ENCODE measurements around the gene KMT2D. TPM values are rescaled to one million over a fixed set of nuclear protein-coding genes. Genes with fewer than 3 reads are reported as not detected.

Gene KMT2D
- polyA plus RNA-seq, 3 donors, result 38.5 to 43.8 (median 42.3) TPM

DNA sequence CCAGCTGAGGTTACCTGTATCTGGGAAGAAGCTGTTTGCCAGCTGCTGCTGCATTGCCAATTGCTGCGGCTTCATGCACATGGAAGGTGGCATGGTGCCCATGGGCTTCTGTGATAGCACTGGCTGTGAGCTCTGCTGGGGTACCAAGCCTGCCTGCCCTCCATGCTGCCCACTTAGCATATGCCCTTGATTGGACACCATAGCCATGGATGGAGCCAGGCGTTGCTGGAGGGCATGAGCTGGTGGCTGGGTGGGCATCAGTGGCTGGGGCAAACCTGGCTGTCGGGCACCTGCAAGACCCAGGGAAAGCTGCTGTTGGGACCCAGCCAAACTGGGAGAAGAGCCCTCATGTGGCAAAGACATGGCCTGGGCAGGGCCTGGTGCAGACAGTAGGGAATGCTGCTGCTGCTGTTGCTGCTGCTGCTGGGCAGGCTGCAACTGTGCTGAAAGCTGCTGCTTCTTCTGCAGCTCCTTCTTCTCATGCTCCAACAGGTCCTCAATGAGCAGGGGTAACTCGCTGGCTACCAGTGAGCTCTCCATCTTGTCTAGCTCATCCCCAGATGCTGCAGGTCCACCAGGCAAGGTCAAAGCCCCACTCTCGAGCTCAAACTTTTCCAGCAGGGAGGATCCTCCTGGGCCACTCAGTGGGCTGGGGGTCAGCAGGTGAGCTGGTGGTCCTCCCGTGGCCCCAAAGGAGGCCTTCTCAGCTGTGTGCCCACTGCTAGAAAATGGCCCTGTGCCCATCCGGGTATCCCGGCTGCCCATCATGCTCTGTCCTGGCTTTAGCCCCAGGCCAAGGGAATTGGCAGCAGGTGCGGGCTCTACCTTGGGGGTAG, 23.3 kb downstream of the KMT2D start:
- no peak for DNase-seq (ENCODE audit: low read depth in 3 of 3, low spot score in 2 of 3)

DNA sequence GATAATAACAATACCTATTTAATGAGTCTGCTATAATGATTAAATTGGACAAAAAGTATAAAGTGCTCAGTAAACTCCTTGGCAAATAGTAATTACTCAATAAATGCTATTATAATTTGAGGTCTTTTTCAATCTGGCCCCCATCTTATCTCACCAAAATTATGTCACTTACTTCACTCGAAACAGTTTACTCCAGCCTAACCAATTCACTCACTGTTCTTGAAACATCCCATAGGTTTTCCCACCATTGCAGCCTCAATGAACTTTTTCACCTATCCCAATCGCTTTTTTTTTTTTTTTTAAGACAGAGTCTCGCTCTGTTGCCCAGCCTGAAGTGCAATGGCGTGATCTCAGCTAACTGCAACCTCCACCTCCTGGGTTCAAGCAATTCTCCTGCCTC, 24.6 kb downstream of the KMT2D start:
- no peak for DNase-seq (ENCODE audit: low read depth in 3 of 3, low spot score in 2 of 3)

DNA sequence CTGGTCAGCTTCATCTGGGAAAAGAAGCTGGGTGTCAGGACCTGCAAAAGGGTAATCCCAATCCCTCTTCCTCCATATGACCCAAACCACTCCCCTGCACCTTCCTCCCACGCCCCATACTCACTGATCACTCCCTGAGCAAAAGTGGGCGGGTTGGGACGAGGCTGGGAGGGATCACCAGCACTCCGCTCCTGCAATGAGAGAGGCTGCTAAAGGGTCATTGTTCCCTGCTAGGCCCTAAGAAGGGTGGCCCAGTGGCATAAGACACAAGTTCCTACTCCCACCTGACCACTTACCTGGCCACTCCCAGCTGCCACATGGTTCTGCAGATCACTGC, 26.3 kb downstream of the KMT2D start:
- DNase-seq (ENCODE audit: low read depth in 3 of 3, low spot score in 2 of 3), result no peak

DNA sequence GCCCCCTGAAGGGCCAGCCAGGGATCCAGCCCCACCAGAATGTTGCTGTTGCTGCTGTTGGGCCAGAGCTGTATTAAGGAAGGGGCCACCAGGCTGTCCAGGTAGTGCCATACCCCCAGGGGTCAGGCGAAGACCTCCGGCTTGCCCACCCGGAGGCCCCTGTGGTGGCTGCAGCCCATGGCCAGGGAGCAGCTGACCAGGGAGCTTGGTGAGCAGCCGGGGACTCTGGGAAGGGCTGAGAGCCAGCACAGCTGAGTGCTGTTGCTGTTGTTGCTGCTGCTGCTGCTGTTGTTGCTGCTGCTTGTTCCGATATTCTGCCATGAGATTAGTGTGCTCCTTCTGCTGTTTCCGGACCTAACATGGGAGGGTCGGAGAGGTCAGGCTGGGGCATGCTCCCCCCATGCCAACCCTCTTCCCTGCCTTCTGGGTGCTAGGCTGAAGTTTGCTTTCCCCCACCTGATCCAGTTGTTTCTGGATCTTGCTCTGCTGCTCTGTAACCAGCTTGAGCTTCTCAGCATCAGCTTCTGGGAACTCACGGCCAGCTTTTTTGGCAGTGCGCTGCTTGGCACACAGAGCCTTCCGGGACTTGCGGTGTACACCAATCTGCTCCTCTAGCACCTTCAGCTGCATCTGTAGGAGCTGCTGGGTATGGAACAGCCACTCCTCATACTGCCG, 26.8 kb downstream of the KMT2D start:
- no peak for DNase-seq (ENCODE audit: low read depth in 3 of 3, low spot score in 2 of 3)

DNA sequence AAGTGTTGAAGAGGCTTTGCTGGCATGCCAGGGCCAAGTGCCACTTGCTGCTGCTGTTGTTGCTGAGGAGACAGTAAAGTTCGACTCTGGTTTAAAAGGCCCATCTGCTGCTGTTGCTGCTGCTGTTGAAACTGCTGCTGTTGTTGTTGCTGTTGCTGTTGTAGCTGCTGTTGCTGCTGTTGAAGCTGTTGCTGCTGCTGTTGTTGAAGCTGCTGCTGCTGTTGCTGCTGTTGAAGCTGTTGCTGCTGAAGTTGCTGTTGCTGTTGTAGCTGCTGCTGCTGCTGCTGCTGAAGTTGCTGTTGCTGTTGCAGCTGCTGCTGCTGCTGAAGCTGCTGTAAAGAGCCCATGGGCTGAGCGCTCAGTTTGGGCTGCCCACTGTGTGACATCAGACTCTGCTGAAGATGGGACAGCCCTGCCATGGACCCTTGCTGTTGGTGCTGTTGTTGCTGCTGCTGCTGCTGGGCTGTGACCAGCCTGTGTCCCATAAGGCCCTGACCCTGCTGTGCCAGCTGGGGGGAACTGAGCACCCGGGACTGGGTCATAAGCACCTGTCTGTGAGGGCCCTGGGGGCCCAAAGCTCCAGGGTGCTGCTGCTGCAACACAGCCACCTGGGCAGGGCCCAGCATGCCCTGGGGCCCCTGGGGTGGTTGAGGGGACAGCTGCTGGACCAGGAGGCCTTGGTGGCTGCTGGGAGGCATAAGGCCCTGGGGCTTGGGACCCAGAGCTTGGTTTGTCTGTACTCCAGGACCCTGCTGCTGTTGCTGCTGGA, 27.7 kb downstream of the KMT2D start:
- no peak for DNase-seq (ENCODE audit: low read depth in 3 of 3, low spot score in 2 of 3)

DNA sequence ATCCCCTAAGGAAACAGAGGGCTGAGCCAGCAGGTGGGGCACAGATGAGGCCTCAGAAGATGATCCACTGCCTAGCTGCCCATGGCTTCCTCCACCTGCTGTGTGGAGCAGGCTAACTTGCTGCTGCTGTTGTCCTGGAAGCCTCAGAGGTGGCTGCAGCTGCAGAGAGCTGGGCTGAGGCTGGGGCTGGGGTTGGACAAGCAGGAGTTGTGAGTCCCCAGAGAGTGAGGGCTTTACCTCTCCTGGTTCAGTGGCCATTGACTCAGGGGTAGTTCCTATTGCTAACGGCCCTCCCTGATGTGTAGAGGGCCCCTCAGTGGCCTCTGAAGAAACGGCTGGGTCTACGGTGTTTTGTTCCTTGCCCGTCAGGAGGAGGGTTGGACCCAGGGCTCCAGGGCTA, 28.3 kb downstream of the KMT2D start:
- DNase-seq (ENCODE audit: low read depth in 3 of 3, low spot score in 2 of 3), result no peak

DNA sequence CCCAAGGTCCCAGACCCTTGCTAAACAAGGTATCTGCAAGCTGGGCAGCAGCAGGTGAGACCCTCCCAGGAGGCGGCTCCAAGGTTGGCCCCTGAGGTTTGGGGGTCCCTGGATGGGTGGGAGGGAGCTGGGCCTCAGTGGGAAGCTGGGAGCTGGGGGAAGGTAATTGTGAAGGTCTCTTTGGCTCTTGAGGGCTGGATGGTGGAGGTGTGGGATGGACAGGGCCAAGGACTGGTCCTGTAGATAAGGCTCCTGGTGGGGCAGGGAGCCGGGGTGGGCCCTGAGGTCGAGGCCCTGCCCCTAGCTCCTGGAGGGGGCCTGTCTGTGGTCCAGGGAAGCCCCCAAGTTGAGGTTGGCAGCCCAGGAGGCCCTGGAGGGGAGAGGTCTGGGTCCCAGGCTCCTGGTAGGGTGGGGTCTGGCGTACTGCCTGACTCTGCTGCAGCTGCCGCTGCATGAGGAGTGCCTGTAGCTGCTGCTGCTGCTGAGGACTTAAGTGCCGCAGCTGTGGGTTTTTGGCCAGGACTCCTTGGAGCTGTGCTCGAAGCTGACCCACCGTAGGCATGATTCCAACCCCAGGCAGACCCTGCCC, 28.9 kb downstream of the KMT2D start:
- DNase-seq (ENCODE audit: low read depth in 3 of 3, low spot score in 2 of 3), result no peak

DNA sequence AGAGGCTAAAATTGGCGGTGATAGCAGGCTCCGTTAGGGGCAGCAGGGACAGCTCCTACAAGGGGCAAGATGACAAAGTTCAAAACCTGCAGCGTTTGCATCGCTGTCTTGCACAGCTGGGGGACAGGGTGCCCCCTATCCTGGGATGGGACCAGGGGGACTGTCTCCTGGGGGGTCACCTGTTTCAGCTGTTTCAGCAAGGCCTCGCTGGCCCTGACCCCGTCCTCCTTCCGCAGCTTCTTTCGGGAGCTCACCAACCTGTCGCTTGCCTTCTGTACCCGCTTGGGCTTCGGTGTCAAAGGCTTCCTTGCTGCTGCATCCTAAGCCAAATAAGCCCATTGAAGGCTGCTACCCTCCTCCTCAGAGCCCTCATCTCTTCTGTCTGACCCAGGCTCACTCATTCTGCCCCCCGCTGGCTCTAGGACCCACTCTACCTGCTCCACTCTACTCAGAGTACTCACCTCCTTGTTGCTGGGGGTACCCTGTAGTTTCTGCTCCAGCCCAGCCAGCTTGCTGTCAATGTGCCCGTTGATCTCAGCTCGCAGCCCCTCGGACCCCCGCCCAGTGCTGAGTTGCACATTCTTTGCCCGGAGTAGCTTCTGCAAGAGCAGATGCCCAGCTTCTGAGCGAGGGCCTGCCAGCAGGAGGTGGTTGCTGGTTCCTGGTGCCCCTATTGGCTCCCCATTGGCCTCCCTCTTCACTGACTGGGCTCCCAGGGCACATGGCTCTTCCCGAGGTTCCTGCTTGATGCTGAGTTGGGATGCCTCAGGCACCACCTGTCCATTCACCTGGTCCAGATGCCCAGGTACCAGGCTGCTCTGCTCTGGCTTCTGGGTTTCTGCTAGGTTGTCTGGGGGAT, 29.7 kb downstream of the KMT2D start:
- DNase-seq (ENCODE audit: low read depth in 3 of 3, low spot score in 2 of 3), result no peak

DNA sequence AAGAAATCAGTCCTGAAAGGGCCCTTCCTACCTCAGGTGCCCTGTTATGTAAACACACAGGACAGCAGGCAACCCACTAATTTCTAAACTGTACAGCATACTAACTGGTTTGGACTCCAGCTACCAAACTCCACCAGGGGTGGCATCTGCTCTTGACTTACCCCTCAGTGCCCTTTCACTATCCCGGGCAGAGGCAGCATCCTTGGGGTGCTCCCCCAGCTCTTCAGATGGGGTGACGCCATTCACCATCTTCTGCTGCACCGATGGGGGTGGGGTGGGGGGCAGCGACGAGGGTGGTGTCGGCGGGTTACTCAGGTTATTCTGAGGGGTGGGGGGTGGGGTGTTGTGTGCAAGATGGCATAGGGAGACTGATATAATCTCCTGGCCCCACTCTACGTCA, 30.5 kb downstream of the KMT2D start:
- no peak for DNase-seq (ENCODE audit: low read depth in 3 of 3, low spot score in 2 of 3)

DNA sequence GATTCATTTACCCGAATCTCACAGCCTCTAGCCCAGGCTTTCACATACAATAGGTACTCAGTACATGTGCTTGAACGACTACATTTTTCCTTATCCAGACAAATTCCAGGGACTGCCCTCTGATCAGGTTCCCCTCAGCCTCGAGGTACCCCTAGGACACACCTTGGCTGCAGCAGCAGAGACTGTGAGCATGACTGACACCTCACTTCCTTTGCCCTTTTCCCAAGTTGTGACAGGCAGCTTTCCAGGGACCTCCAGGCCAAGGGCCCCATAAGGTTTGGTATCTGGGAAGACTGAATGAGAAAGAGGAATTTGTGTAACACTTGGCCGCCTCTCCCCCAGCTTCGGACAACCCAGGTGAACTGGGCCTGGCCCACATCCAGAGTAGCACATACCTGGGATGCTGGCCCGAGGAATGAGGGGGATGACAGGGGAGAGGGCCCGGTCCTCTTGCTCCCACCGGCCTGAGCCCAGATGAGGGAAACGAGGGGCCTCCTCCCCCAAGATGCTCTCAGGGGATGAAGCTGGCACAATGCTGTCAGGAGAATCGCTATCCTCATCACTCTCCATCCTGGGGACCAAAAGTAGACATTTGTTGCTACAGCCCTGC, 31.8 kb downstream of the KMT2D start:
- DNase-seq (ENCODE audit: low read depth in 3 of 3, low spot score in 2 of 3), result no peak

DNA sequence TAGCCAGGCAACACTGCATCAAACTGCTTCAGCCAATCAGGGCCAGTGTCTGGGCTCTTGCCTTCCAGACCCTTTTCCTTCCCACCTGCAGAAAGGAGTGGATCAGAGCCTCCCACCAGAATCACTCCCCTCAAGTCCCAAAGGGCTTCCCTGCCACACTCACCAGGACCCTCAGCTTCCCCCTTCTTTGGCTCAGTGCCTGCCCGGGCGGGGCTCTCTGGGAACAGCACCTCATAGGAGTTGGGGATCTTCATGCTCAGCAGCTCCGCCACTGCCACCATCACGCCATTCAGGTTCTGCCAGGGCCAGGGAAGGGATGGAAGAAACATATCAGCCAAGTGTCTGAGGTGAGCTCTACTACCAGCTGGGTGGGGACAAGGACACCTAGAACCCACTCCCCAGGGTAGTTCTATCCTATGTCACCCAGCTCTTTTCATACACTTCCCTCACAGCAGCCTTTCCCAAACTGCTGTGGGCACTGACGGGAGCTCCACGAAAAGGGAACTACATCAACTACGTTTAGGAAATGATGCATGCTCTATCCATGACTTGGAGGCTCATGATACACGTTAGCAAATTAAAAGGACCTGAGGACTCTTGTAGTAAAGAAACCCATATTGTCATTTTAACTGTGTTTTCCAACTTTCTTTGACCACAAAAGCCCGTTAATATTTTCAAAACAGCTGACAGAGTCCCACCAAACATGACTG, 32.6 kb downstream of the KMT2D start:
- DNase-seq (ENCODE audit: low read depth in 3 of 3, low spot score in 2 of 3), result no peak

DNA sequence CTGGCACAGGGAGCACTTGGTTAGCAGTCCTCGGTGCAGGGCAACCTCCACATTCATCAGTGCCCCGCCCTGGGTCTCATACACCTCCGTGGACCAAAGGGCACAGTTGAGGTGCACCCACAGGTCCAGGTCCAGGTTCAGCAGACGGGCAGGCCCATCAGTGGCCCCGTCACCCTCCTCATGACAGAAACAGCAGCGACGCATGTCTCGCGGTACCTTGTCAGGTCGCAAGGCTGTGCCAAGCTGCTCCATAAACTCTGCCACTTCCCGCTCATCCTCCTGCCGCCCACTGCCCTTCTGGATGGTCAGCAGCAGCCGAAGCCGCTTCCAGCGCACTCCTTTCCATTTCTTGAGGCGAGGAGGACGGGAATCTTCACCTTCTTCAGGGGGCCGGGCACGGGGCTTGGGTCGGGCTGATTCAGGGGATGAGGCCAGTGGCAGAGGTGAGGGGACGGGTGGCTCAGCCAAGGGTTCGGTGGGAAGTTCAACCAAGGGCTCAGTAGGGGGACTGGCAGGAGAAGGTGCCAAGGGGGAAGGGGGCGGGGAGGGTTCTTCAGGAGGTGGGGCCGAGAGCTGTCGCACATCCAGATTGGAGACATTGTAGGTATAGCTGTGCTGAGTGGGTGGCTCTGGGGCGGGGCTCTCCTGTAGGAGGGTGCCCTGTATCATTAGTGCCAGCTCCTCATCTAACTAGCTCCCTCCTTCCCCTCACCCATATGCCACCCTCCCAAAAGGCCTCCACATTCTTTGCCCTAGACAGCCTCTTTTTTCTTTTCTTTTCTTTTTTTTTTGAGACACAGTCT, 33.7 kb downstream of the KMT2D start:
- no peak for DNase-seq (ENCODE audit: low read depth in 3 of 3, low spot score in 2 of 3)

DNA sequence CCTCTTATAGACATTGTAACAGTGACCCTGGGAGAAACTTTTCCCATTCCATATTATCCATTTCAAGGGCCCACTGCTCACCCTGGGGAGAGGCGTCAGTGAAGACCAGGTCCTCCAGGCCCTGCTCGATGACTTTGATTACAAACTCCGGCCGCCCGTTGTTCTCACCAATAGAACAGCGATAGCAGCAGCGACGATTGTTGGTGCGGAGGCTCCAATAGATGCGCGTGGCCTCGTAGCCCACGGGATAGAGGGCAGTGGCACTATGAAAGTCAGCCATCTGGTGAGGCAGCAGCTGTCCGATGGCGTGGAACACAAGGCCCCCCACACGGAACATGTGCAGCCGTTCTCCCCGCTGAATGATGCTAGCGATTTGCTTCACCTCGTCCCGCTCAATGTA, 34.5 kb downstream of the KMT2D start:
- DNase-seq (ENCODE audit: low read depth in 3 of 3, low spot score in 2 of 3), result no peak

DNA sequence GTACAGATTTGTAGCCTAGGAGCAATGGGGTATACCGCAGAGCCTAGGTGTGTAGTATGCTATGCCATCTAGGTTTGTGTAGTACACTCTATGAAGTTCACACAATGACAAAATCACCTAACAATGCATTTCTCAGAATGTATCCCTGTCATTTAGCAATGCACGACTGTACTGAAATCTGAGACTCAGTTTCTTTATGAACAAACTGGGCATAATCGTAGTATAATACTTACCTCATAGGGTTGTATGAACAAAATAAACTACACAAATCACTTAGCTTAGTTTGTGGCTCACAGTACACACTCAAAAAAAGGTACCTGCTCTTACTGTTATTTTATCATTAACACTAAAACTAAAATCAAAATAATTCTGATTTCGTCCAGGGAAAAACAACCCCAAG, 35.1 kb downstream of the KMT2D start:
- no peak for DNase-seq (ENCODE audit: low read depth in 3 of 3, low spot score in 2 of 3)

DNA sequence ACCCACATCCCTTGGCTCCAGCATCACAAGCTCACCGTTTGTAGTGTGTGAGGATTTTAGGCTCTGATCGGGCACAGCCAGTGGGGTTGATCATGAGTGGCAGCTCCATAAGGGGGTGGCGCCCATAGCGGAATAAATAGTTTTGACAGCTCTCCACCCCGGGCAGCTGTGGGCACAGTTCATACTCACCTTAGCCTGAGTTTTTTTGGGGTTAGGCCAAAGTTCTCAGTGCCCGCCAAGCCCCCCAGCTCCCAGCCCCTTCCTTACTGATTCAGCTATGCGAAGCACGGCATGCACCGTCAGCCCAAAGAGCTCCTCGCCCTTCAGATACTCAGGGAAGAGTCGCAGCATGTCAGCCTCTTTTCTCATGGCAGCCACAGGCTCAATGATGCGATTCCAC, 36.1 kb downstream of the KMT2D start:
- no peak for DNase-seq (ENCODE audit: low read depth in 3 of 3, low spot score in 2 of 3)

DNA sequence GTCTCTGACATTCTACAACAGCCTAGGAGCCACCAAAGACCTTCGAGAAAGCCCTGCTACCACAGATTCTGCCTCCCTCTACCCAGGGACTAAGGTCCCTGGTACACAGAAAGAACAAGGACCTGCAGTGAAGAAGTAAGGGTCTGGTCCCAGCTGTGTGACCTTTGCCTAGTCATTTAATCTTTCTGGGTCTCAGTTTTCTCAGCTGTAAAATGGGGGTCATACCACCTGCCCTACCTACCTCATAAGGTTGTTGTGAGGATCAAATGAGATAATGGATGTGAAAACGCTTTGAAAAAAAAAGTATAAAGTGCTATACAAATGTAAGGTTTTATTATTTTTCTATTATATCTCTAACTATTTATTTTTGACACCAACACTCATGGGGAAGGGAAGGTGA, 36.8 kb downstream of the KMT2D start:
- no peak for DNase-seq (ENCODE audit: low read depth in 3 of 3, low spot score in 2 of 3)

DNA sequence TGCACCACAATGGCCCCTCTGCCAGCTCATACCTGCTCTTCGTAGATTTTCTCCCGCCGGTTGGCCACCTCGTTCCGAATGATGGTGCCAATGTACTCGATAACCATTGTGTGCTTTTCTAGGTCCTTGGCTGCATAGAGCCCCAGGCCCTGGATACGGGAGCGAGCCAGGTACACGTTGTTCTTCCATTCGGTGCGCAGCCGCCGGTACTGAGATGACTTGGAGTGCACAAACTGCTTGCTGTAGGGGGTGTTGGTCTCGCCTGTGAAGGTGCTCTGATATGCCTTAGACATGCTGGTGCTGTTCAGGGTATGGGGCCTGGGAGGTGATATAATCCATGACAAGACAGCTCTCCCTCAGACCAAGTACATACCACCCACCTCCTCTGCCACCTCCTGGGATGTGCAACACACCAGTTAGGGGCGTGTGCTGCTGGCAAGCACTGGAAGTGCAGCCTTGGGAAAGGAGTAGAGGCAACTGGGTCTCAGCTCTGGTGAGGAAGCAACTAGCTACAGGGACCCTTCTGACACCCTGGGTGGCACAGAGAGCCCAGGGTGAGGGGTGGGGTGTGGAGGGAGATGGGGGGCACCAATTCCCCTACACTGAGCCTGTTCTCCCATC, 37.9 kb downstream of the KMT2D start:
- no peak for DNase-seq (ENCODE audit: low read depth in 3 of 3, low spot score in 2 of 3)

DNA sequence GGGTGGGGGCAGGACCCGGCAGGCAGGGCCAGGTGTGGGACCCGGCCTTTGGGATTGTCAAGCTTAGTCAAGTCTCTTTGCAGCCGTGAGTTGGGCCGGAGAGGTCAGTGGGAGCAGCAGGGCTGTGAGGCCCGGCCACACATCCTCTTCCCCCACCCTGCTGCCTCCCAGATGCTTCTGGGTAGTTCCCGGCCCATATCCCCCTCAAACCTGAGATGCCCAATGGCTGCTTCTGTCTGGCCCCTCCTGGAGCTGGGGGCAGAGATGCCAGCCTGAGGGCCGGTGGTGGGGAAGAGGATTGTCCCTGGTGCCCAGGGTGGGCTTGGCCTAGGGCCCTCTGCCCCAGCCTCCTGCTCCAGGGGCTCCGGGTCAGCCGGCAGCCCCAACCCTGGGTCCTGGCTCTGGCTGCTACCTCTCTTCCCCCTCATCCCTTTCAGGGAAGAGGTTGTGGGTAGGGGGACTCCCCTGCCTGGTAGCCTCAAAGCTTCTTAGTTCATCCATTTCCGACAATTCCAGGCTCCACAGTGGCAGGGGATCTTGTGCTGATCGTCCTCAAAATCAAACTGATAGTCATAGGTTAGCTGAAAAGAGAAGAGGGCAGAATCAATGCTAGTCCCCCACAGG, 39.2 kb downstream of the KMT2D start:
- DNase-seq (ENCODE audit: low read depth in 3 of 3, low spot score in 2 of 3), result no peak

Data from right renal cortex interstitium (tissue), 3 donors.